Measurements from ENCODE around the gene UGT1A5.

The UGT1A5 gene

DNA sequence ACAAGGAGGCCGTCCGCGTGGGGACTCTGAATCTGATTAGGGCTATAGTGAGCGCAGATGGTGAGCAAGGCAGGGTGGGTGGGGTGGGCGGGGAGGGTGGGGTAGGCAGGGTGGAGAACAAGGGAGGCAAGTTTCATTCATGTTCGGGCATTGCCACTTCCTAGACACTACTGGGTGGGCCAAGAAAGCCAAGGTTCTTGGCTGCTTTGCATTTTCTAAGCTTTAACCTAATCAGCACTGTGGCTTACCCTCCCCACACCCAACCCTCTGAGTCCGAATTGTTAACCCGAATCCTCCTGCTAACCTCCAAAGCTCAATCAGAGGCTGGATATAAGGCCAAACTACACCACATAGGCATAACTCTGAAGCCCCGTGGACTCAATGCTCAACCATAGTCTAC, 83.5 kb downstream of the UGT1A5 start:
- Histone ChIP-seq H3K36me3 (ENCODE audit: control insufficient read depth, insufficient read depth, low read length) (no peaks in the 10 kb centered on the region), H3K4me3 (ENCODE audit: low read length) (no peak overlapping the region), H3K9me3 (ENCODE audit: control insufficient read depth, low read length) (no peaks in the 10 kb centered on the region), H3K27me3 (ENCODE audit: control insufficient read depth, insufficient read depth, low read length) (no peaks in the 10 kb centered on the region), H3K4me1 (ENCODE audit: control insufficient read depth, insufficient read depth, low read length) (no peaks in the 10 kb centered on the region), H3K9ac (ENCODE audit: low read length) (no peak overlapping the region)

DNA sequence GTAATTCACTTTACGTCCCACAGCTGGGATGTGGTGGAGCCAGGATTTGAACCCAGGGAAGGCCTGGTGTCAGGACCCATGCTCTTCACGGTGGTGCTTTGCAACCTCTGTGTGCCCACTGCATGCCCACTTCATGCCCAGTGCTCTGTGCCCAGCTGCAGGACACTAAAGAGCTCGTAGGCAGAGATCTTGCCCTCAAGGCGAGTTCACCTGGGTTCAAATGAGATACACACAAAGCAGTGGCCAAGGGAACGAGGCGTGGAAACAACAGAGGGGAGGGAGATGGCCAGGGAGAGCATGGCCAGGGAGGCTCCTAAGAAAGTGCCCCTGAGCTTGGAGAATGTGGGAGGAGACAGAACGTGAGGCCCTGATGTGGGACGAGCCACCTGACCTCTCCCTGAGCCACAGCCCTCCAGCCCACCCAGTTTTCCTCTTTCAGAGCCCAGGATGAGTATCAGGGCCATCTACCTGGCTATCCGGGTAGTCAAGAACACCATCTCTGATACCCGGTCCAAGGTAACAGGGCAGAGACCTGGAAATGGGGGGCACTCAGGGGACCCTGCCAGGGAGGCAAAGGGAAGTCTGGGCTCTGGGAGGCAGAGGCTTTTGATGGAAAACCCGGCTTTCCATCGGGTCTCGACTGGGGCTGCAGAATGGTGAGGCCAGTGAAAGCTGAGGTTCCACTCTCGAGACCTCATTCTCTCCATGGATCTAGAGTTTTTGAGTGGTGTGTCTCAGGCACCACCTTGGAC, 85.8 kb downstream of the UGT1A5 start:
- Histone ChIP-seq H3K4me1 (ENCODE audit: control insufficient read depth, insufficient read depth, low read length) (no peaks in the 10 kb centered on the region), H3K27me3 (ENCODE audit: control insufficient read depth, insufficient read depth, low read length) (no peaks in the 10 kb centered on the region), H3K4me3 (ENCODE audit: low read length) (no peak overlapping the region), H3K9ac (ENCODE audit: low read length) (no peak overlapping the region), H3K36me3 (ENCODE audit: control insufficient read depth, insufficient read depth, low read length) (no peaks in the 10 kb centered on the region), H3K9me3 (ENCODE audit: control insufficient read depth, low read length) (no peaks in the 10 kb centered on the region)

DNA sequence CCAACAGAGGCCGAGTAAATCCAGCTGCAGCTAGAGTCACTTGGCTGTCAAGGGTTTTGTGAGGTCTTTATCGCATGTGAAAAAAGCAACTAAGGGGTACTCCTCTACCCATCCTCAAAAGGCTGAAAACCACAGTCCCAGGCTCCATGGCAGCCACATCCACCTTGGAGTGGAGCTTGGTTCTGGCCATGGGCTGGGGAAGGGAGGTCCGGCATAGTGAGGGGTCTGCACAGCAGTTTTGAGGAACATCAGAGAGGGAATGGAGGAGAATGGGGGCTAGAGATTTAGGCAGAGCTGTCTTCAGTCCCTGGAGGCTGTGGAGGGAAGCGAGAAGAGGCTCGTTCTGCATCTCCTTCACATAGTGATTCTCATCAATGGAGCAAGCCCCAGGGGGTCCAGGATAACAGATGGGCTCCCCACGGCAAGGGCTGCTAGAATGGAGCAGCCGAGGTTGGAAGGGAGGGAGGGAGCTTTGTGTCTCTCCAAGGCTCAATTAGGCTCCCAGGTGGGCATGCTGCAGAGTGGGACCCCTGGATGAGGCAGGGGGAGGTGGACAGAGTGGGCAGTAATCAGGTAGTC, 86.5 kb downstream of the UGT1A5 start:
- Histone ChIP-seq H3K4me1 (ENCODE audit: control insufficient read depth, insufficient read depth, low read length) (no peaks in the 10 kb centered on the region), H3K9ac (ENCODE audit: low read length) (no peak overlapping the region), H3K9me3 (ENCODE audit: control insufficient read depth, low read length) (no peaks in the 10 kb centered on the region), H3K27me3 (ENCODE audit: control insufficient read depth, insufficient read depth, low read length) (no peaks in the 10 kb centered on the region), H3K4me3 (ENCODE audit: low read length) (no peak overlapping the region), H3K36me3 (ENCODE audit: control insufficient read depth, insufficient read depth, low read length) (no peaks in the 10 kb centered on the region)

DNA sequence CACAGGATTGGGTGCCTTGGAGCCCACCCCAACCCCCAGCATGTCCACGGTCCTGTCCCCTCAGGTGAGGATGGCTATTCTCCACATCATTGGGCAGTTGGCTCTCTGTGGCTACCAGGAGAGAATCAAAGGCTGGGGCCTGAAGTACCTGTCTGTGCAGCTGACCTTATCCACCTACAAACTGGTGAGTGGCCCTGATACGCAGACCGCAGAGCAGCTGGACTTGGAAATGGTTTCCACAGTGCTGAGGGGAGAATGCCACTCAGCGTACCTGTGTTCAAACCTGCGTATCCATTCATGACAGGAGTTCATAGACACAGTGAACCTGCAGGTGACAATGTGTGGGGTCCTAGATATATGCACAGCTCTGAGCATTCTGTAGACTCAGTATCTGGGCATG, 87.0 kb downstream of the UGT1A5 start:
- H3K9ac ChIP-seq (ENCODE audit: low read length), result no peak overlapping the region
- H3K27me3 ChIP-seq (ENCODE audit: control insufficient read depth, insufficient read depth, low read length), result no peaks in the 10 kb centered on the region
- H3K4me1 ChIP-seq (ENCODE audit: control insufficient read depth, insufficient read depth, low read length), result no peaks in the 10 kb centered on the region
- H3K9me3 ChIP-seq (ENCODE audit: control insufficient read depth, low read length), result no peaks in the 10 kb centered on the region
- H3K4me3 ChIP-seq (ENCODE audit: low read length), result no peak overlapping the region
- no peaks in the 10 kb centered on the region for H3K36me3 ChIP-seq (ENCODE audit: control insufficient read depth, insufficient read depth, low read length)

DNA sequence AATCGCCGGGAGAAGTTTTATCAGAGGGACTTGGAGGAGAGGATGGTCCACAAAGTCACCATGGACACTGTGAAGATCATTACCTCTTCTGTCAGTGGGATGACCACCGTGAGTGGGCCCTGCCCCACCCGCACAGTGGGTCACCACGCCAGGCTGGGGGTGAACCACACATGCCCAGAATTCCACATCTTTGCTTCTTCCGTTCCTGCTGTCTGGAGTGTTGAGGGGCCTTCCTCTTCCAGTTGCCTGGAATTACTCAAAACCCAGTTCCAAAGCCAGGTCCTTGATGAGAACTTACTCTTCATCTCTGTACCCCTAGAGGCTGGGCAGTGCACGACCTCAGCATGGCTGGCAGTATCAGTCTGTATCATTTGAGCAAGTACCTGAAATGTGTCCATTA, 87.5 kb downstream of the UGT1A5 start:
- Histone ChIP-seq H3K36me3 (ENCODE audit: control insufficient read depth, insufficient read depth, low read length) (no peaks in the 10 kb centered on the region), H3K4me1 (ENCODE audit: control insufficient read depth, insufficient read depth, low read length) (no peaks in the 10 kb centered on the region), H3K9me3 (ENCODE audit: control insufficient read depth, low read length) (no peaks in the 10 kb centered on the region), H3K4me3 (ENCODE audit: low read length) (no peak overlapping the region), H3K9ac (ENCODE audit: low read length) (no peak overlapping the region), H3K27me3 (ENCODE audit: control insufficient read depth, insufficient read depth, low read length) (no peaks in the 10 kb centered on the region)

DNA sequence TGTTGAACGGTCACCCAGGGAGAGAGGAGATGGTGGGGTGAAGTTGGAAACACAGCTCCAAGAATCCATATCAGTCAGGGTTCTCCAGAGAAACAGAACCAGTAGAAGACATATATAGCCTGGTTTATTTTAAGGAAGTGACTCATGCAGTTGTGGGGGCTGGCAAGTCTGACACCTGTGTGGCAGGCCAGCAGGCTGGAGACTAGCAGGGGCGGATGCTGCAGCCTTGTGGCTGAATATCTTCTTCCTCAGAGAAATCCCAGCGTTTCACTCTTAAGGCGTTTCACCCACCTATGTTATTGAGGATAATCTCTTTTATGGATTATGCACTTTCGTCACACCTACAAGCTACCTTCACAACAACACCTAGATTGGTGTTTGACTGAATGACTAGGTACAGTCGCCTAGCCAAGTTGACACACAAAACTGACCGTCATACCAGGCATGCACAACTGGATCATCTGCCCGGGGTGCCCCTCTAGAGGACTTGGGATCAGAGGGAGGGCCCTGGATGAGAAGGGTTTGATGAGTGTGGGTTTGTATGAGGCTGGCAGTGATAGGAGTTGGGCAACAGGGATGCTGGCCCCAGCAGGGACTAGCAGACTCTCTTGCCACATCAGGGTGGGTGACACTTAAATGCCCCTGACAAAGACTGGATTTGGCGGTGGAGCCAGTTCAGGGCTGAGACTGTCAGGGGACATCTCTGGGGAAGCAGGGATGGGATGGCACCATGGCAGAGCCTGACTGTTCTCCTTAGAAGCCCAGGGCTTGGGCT, 88.8 kb downstream of the UGT1A5 start:
- Histone ChIP-seq H3K4me3 (ENCODE audit: low read length) (no peak overlapping the region), H3K9ac (ENCODE audit: low read length) (no peak overlapping the region), H3K9me3 (ENCODE audit: control insufficient read depth, low read length) (no peaks in the 10 kb centered on the region), H3K36me3 (ENCODE audit: control insufficient read depth, insufficient read depth, low read length) (no peaks in the 10 kb centered on the region), H3K4me1 (ENCODE audit: control insufficient read depth, insufficient read depth, low read length) (no peaks in the 10 kb centered on the region), H3K27me3 (ENCODE audit: control insufficient read depth, insufficient read depth, low read length) (no peaks in the 10 kb centered on the region)

DNA sequence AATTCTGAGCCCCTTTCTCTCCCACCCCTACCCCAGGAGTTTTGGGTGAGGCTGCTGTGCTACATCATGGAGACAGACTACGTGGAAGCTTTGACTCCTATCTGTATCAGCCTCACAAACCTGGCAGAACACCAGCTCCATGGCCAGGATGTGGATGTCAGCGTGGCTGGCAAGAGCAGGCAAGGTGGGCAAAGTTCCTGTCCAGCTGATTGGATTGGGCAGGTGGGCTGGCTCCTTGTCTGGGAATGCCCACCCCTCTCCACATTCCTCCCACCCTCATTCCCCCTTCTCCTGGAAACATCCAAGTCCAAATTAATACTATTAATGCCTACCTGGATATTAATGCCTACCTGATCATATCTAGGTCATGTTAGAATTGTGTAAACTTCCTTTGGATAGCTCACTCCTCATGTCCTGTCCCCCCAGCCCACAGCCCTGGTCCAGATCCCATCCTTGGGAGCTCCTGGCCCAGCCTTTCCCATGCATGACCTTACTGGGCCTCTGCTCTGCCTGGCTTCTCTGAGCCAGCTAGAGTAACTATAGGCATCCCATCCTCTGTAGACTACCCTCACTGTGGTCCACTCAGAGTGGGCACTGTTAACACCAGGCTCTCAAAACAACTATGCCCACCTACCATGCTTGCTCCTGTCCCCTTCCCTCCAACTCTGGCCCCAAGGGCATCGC, 89.6 kb downstream of the UGT1A5 start:
- no peaks in the 10 kb centered on the region for H3K36me3 ChIP-seq (ENCODE audit: control insufficient read depth, insufficient read depth, low read length)
- no peaks in the 10 kb centered on the region for H3K9me3 ChIP-seq (ENCODE audit: control insufficient read depth, low read length)
- no peak overlapping the region for H3K4me3 ChIP-seq (ENCODE audit: low read length)

DNA sequence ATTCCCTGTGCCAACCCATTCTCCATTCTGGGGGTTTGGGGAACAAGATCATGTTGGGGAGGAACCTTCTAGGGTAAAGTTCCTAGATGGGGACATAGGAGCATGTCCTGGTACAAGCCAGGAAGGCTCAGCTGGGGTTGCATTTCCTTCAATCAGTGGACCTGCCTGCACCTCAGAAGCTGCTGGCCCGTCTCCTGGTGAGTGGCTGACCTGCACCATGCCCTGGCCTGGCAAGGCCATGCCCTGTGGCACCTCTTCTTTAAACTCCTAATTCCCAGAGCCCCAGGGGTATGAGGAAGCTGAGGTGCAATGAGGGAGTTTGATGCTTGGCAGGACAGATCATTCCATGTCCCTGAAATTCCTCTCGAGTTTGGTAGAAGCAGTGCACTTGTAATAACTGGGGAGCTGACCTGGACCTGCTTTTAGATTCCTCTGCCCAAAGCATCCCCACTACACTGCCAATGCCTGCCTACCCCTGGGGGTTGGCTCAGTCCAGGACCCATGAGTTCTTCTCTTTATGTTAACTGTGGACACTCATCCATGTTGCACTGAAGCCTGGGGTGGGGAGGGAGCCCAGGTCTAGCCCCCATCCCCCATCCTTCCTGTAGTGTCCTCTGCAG, 90.7 kb downstream of the UGT1A5 start:
- Histone ChIP-seq H3K9ac (ENCODE audit: low read length) (no peak overlapping the region), H3K4me1 (ENCODE audit: control insufficient read depth, insufficient read depth, low read length) (no peaks in the 10 kb centered on the region), H3K4me3 (ENCODE audit: low read length) (no peak overlapping the region), H3K27me3 (ENCODE audit: control insufficient read depth, insufficient read depth, low read length) (no peaks in the 10 kb centered on the region), H3K9me3 (ENCODE audit: control insufficient read depth, low read length) (no peaks in the 10 kb centered on the region), H3K36me3 (ENCODE audit: control insufficient read depth, insufficient read depth, low read length) (no peaks in the 10 kb centered on the region)

More for the DNA sequence above, 89.6 kb downstream of the UGT1A5 start:
- Histone ChIP-seq H3K4me1 (ENCODE audit: control insufficient read depth, insufficient read depth, low read length) (no peaks in the 10 kb centered on the region), H3K27me3 (ENCODE audit: control insufficient read depth, insufficient read depth, low read length) (no peaks in the 10 kb centered on the region), H3K9ac (ENCODE audit: low read length) (no peak overlapping the region)

DNA sequence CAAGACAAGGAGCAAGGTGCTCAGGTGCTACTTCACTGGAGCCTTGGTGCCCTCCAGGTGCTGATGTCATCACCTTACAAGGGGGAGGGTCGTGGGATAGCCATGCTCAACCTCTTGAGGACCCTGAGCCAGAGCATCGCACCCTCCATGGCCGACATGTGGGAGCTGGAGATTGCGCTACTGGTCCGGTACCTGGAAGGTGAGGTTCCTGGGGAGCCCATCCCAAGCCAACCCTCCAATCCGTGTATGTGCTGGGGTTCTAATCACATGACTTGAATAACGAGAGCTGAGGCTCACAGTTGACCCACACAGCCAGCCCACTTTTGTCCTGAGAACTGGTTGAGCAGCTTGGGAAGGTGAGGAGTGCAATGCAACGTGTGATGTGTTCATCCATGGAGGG, 91.3 kb downstream of the UGT1A5 start:
- Histone ChIP-seq H3K9ac (ENCODE audit: low read length) (no peak overlapping the region), H3K27me3 (ENCODE audit: control insufficient read depth, insufficient read depth, low read length) (no peaks in the 10 kb centered on the region), H3K4me1 (ENCODE audit: control insufficient read depth, insufficient read depth, low read length) (no peaks in the 10 kb centered on the region), H3K36me3 (ENCODE audit: control insufficient read depth, insufficient read depth, low read length) (no peaks in the 10 kb centered on the region), H3K4me3 (ENCODE audit: low read length) (no peak overlapping the region), H3K9me3 (ENCODE audit: control insufficient read depth, low read length) (no peaks in the 10 kb centered on the region)

DNA sequence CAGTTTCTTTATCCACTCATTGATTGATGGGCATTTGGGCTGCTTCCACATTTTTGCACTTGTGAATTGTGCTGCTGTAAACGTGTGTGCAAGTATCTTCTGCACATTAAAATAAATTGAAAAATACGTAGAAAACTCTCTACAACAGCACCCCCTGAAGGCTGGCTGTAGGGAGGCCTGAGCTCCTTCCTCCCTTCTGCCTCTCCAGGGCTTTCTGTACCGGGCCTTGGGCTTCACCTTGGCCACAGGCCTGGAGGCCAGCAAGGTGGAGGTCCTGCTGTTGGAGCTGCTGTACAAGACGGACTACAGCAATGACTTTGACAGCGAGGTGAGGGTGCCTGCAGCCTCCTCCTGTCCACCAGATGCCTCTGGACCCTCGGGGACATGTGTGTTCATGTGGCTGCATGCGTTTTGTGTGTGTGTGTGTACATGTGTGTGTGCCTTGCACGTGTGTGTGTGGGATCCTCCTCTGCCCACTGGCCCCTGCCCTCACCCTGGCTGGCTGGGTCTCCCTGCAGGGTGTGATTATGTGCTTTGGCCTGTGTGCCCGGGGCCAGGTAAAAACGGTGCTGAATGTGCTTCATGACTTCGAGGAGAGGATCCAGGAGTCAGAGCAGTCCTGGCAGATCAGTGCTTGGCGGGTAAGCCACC, 94.6 kb downstream of the UGT1A5 start:
- H3K36me3 ChIP-seq (ENCODE audit: control insufficient read depth, insufficient read depth, low read length), result no peaks in the 10 kb centered on the region
- no peaks in the 10 kb centered on the region for H3K4me1 ChIP-seq (ENCODE audit: control insufficient read depth, insufficient read depth, low read length)
- no peak overlapping the region for H3K9ac ChIP-seq (ENCODE audit: low read length)
- no peaks in the 10 kb centered on the region for H3K27me3 ChIP-seq (ENCODE audit: control insufficient read depth, insufficient read depth, low read length)
- H3K4me3 ChIP-seq (ENCODE audit: low read length), result no peak overlapping the region
- H3K9me3 ChIP-seq (ENCODE audit: control insufficient read depth, low read length), result no peaks in the 10 kb centered on the region

All from mucosa of stomach (tissue), 1 donor.